Peyer's patch (tissue), 4 donors: ENCODE results near the gene ACAD8.

Experiments
- POLR2A ChIP-seq, 2 donors: fragments of 450-650 bp; IDR thresholded peaks; one replicate each; pipeline ENCODE4 v1.5.1; 2017; ENCODE audit warnings: antibody characterized with exemption in 2 of 2, mild to moderate bottlenecking in 2 of 2, moderate library complexity in 2 of 2
- TF ChIP-seq, protein P1 (sequence below), 6 experiments: fragments of 450-650 bp in 4 of 6; fragments of 200-600 bp in 2 of 6; sonication (generic) in 1 of 6; IDR thresholded peaks; one replicate each; pipeline ENCODE4 v1.5.1; 2017 to 2019; ENCODE audit warnings: antibody characterized with exemption in 6 of 6, mild to moderate bottlenecking in 3 of 6, moderate library complexity in 1 of 6

DNA sequence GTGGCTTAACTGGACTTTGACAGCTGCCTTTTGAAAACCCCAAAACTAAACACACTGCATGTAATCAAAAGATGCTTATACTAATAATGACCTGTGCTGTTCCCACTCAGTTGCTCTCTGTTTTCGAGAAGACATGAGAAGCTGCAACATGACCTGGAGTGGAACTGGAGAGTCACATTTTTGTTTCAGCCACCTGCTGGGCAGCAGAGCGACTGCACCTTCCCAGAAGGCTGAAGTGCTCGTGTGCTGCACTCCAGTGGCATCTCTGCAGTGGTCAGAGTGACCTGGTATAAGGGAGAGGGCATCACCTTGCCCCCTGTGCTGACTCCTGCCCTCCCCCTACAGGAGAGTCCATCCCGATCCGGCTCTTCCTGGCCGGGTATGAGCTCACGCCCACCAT lies 8.8 kb upstream of the ACAD8 start:
- TF ChIP-seq, protein P1, sequence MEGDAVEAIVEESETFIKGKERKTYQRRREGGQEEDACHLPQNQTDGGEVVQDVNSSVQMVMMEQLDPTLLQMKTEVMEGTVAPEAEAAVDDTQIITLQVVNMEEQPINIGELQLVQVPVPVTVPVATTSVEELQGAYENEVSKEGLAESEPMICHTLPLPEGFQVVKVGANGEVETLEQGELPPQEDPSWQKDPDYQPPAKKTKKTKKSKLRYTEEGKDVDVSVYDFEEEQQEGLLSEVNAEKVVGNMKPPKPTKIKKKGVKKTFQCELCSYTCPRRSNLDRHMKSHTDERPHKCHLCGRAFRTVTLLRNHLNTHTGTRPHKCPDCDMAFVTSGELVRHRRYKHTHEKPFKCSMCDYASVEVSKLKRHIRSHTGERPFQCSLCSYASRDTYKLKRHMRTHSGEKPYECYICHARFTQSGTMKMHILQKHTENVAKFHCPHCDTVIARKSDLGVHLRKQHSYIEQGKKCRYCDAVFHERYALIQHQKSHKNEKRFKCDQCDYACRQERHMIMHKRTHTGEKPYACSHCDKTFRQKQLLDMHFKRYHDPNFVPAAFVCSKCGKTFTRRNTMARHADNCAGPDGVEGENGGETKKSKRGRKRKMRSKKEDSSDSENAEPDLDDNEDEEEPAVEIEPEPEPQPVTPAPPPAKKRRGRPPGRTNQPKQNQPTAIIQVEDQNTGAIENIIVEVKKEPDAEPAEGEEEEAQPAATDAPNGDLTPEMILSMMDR (IDR thresholded peaks at IDR 0.05), result peak in 5 of 6 experiments; percentile 18 to 43 (median 33)
- TF ChIP-seq POLR2A (IDR thresholded peaks at IDR 0.05), result no peak
